ENCODE results near the gene STK38L.

Gene STK38L

GRCh38 chr12:27274706-27275105 lies 30.6 kb downstream of the STK38L start:
- H3K36me3 ChIP-seq (ENCODE audit: control insufficient read depth, insufficient read depth, low read length) = no peaks in the 10 kb centered on the region
- 93 to 97% methylated on average over 1 to 2 of the region's 2 CpGs for WGBS, 2 experiments
- no peaks in the 10 kb centered on the region for H3K9me3 ChIP-seq (ENCODE audit: control insufficient read depth, low read length)
- no peaks in the 10 kb centered on the region for H3K27me3 ChIP-seq (ENCODE audit: control insufficient read depth, insufficient read depth, low read length, poor library complexity, severe bottlenecking)
- H3K4me3 ChIP-seq (ENCODE audit: insufficient read depth, low read depth, low read length) = no peak overlapping the region
- H3K4me1 ChIP-seq (ENCODE audit: control insufficient read depth, insufficient read depth, low read length) = peaks cover 11% of the 10 kb centered on the region
- no peak overlapping the region for H3K27ac ChIP-seq (ENCODE audit: insufficient read depth, low read depth, low read length, poor library complexity, severe bottlenecking)

DNA sequence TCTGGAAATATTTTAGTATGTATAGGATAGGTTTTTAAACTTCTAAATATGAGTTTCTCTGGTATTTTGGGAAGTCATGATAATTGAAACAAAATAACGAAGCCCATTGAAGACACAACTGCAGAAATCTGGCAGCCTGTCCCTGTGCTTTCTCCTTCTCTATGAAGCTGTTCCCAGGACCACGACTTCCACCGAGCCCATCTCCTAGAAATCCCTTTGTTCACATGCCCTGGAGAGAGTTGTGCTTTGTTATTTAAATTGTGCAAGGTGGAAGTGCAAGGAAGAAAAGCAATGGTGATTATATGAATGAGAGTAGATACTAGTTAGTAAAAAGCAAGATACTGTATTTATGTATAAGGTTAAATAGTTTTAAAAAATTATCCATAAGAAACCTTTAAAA lies 32.2 kb downstream of the STK38L start:
- no peak overlapping the region for H3K27ac ChIP-seq (ENCODE audit: insufficient read depth, low read depth, low read length, poor library complexity, severe bottlenecking)
- H3K4me3 ChIP-seq (ENCODE audit: insufficient read depth, low read depth, low read length) = no peak overlapping the region
- H3K27me3 ChIP-seq (ENCODE audit: control insufficient read depth, insufficient read depth, low read length, poor library complexity, severe bottlenecking) = no peaks in the 10 kb centered on the region
- H3K4me1 ChIP-seq (ENCODE audit: control insufficient read depth, insufficient read depth, low read length) = peaks cover 11% of the 10 kb centered on the region
- no peaks in the 10 kb centered on the region for H3K9me3 ChIP-seq (ENCODE audit: control insufficient read depth, low read length)
- WGBS, 2 experiments = 19 to 20% methylated on average over 3 of the region's 3 CpGs
- no peaks in the 10 kb centered on the region for H3K36me3 ChIP-seq (ENCODE audit: control insufficient read depth, insufficient read depth, low read length)

GRCh38 chr12:27277846-27278260 lies 33.8 kb downstream of the STK38L start:
- Histone ChIP-seq H3K36me3 (ENCODE audit: control insufficient read depth, insufficient read depth, low read length) (no peaks in the 10 kb centered on the region), H3K4me1 (ENCODE audit: control insufficient read depth, insufficient read depth, low read length) (peaks cover 11% of the 10 kb centered on the region), H3K9me3 (ENCODE audit: control insufficient read depth, low read length) (no peaks in the 10 kb centered on the region), H3K4me3 (ENCODE audit: insufficient read depth, low read depth, low read length) (no peak overlapping the region), H3K27me3 (ENCODE audit: control insufficient read depth, insufficient read depth, low read length, poor library complexity, severe bottlenecking) (no peaks in the 10 kb centered on the region), H3K27ac (ENCODE audit: insufficient read depth, low read depth, low read length, poor library complexity, severe bottlenecking) (no peak overlapping the region)
- WGBS, 2 experiments = 93 to 94% methylated on average over 1 of the region's 1 CpG

DNA sequence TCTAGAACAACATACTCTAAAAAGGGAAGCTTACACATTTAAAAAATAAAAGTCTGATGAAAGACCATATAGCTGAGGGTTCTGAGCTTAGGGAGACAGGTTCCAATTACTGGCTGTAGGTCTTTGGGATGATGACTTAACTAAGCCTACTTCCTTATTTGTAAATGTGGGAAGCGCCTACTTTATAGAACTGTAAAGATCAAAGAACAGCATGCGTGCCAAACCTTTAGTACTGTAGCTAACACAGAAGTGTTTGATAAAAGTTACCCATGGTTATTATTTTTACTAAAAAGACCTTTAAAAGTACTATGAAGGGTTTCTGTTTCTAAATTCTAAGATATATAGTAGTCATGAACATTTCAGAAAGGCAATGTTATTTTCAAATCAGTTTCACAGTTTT lies 35.7 kb downstream of the STK38L start:
- no peaks in the 10 kb centered on the region for H3K9me3 ChIP-seq (ENCODE audit: control insufficient read depth, low read length)
- WGBS, 2 experiments = 97 to 100% methylated on average over 1 to 2 of the region's 2 CpGs
- no peak overlapping the region for H3K27ac ChIP-seq (ENCODE audit: insufficient read depth, low read depth, low read length, poor library complexity, severe bottlenecking)
- no peaks in the 10 kb centered on the region for H3K36me3 ChIP-seq (ENCODE audit: control insufficient read depth, insufficient read depth, low read length)
- peaks cover 11% of the 10 kb centered on the region for H3K4me1 ChIP-seq (ENCODE audit: control insufficient read depth, insufficient read depth, low read length)
- H3K4me3 ChIP-seq (ENCODE audit: insufficient read depth, low read depth, low read length) = no peak overlapping the region
- no peaks in the 10 kb centered on the region for H3K27me3 ChIP-seq (ENCODE audit: control insufficient read depth, insufficient read depth, low read length, poor library complexity, severe bottlenecking)

GRCh38 chr12:27280412-27280811 lies 36.3 kb downstream of the STK38L start:
- no peaks in the 10 kb centered on the region for H3K36me3 ChIP-seq (ENCODE audit: control insufficient read depth, insufficient read depth, low read length)
- no peaks in the 10 kb centered on the region for H3K27me3 ChIP-seq (ENCODE audit: control insufficient read depth, insufficient read depth, low read length, poor library complexity, severe bottlenecking)
- no peak overlapping the region for H3K4me3 ChIP-seq (ENCODE audit: insufficient read depth, low read depth, low read length)
- peaks cover 11% of the 10 kb centered on the region for H3K4me1 ChIP-seq (ENCODE audit: control insufficient read depth, insufficient read depth, low read length)
- H3K9me3 ChIP-seq (ENCODE audit: control insufficient read depth, low read length) = no peaks in the 10 kb centered on the region
- WGBS, 2 experiments = 91 to 95% methylated on average over 5 of the region's 5 CpGs
- no peak overlapping the region for H3K27ac ChIP-seq (ENCODE audit: insufficient read depth, low read depth, low read length, poor library complexity, severe bottlenecking)

DNA sequence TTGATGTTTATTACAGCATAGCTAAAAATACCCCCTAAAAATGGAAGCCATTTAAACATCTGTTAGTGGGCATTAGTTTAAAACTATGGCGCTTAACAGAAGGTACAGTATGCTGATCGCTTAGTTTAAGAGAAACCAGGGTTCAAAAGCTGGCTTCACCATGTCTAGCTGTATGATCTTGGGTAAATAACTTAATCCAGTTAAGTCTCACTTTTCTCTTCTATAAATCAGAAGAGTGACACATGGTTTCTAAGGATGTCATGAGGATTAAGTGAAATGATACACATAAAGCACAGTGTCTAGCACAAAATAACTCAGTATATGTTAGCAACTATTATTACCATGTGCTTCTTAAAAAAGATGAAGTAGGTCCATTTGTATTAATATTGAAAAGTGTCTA lies 38.7 kb downstream of the STK38L start:
- Histone ChIP-seq H3K9me3 (ENCODE audit: control insufficient read depth, low read length) (no peaks in the 10 kb centered on the region), H3K4me3 (ENCODE audit: insufficient read depth, low read depth, low read length) (no peak overlapping the region), H3K27me3 (ENCODE audit: control insufficient read depth, insufficient read depth, low read length, poor library complexity, severe bottlenecking) (no peaks in the 10 kb centered on the region), H3K4me1 (ENCODE audit: control insufficient read depth, insufficient read depth, low read length) (no peaks in the 10 kb centered on the region), H3K36me3 (ENCODE audit: control insufficient read depth, insufficient read depth, low read length) (no peaks in the 10 kb centered on the region), H3K27ac (ENCODE audit: insufficient read depth, low read depth, low read length, poor library complexity, severe bottlenecking) (no peak overlapping the region)
- WGBS, 2 experiments = 94 to 95% methylated on average over 2 of the region's 2 CpGs

GRCh38 chr12:27284021-27284420 lies 39.9 kb downstream of the STK38L start:
- Histone ChIP-seq H3K27ac (ENCODE audit: insufficient read depth, low read depth, low read length, poor library complexity, severe bottlenecking) (no peak overlapping the region), H3K36me3 (ENCODE audit: control insufficient read depth, insufficient read depth, low read length) (no peaks in the 10 kb centered on the region), H3K27me3 (ENCODE audit: control insufficient read depth, insufficient read depth, low read length, poor library complexity, severe bottlenecking) (no peaks in the 10 kb centered on the region), H3K4me3 (ENCODE audit: insufficient read depth, low read depth, low read length) (no peak overlapping the region), H3K4me1 (ENCODE audit: control insufficient read depth, insufficient read depth, low read length) (no peaks in the 10 kb centered on the region), H3K9me3 (ENCODE audit: control insufficient read depth, low read length) (no peaks in the 10 kb centered on the region)
- WGBS, 2 experiments = 95% methylated on average over 3 of the region's 3 CpGs

DNA sequence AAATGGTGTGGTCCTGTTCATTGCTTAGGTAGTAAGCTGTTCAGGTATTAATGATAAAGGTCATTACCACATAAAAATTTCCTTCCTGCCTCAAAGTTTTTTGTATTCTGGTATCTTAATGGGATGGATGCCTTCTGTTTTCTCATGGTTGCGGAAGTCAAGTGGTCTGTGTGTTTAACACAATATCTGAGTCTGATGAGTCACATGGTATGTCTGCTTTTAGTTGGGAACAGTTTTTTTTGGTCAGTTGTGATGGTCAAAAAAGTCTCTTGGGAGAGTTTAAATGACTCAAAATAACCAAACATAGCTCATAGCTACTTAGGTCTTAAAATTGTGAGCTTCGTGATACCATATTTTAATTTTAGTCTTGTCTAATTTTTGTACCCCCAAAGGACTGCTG lies 40.7 kb downstream of the STK38L start:
- 90 to 94% methylated on average over 1 to 2 of the region's 2 CpGs for WGBS, 2 experiments
- Histone ChIP-seq H3K9me3 (ENCODE audit: control insufficient read depth, low read length) (no peaks in the 10 kb centered on the region), H3K27ac (ENCODE audit: insufficient read depth, low read depth, low read length, poor library complexity, severe bottlenecking) (no peak overlapping the region), H3K27me3 (ENCODE audit: control insufficient read depth, insufficient read depth, low read length, poor library complexity, severe bottlenecking) (no peaks in the 10 kb centered on the region), H3K4me1 (ENCODE audit: control insufficient read depth, insufficient read depth, low read length) (no peaks in the 10 kb centered on the region), H3K4me3 (ENCODE audit: insufficient read depth, low read depth, low read length) (no peak overlapping the region), H3K36me3 (ENCODE audit: control insufficient read depth, insufficient read depth, low read length) (no peaks in the 10 kb centered on the region)

DNA sequence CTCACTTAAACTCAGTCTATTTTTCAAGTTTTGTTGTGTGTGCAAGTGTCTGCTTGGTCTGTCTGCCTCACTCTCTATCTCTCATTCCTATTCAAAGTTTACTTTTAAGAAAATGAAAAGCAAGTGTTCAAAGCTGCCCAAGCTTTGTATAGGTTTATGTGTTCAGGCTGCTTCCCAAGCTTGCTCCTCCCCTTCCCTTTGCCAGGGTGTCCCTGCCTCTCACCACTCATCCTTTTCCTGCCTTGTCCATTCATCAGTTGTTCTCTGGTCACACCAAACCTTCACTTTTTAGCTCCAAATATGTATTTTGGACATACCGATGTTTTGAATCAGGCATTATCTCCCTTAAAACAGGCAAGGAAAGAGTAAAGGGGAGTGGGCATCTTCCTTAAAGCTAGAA lies 41.3 kb downstream of the STK38L start:
- H3K27me3 ChIP-seq (ENCODE audit: control insufficient read depth, insufficient read depth, low read length, poor library complexity, severe bottlenecking) = no peaks in the 10 kb centered on the region
- no peak overlapping the region for H3K27ac ChIP-seq (ENCODE audit: insufficient read depth, low read depth, low read length, poor library complexity, severe bottlenecking)
- no peak overlapping the region for H3K4me3 ChIP-seq (ENCODE audit: insufficient read depth, low read depth, low read length)
- H3K9me3 ChIP-seq (ENCODE audit: control insufficient read depth, low read length) = no peaks in the 10 kb centered on the region
- 94 to 100% methylated on average over 1 of the region's 1 CpG for WGBS, 2 experiments
- H3K36me3 ChIP-seq (ENCODE audit: control insufficient read depth, insufficient read depth, low read length) = no peaks in the 10 kb centered on the region
- no peaks in the 10 kb centered on the region for H3K4me1 ChIP-seq (ENCODE audit: control insufficient read depth, insufficient read depth, low read length)

DNA sequence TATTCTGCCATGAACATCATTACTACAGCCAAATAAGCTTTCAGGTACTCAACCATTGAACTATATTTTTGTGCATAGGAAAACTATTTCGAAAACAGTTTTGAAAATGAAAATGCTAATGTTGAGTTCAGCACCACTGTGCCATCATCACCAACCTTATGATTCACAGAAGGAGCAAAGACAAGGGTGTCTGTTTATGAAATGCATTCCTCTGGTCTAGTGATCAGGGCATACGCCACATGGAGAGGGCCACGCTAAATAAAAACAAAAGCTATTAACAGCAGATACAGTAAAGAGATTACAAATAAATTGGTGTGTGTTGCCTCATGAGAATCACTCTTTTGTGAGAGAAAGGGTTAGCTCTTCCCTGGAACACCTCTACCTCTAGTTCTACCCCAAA lies 45.3 kb downstream of the STK38L start:
- no peaks in the 10 kb centered on the region for H3K9me3 ChIP-seq (ENCODE audit: control insufficient read depth, low read length)
- no peaks in the 10 kb centered on the region for H3K27me3 ChIP-seq (ENCODE audit: control insufficient read depth, insufficient read depth, low read length, poor library complexity, severe bottlenecking)
- 97% methylated on average over 3 of the region's 3 CpGs; no CpG with 5 or more reads in 1 of the 2 experiments for WGBS, 2 experiments
- no peaks in the 10 kb centered on the region for H3K36me3 ChIP-seq (ENCODE audit: control insufficient read depth, insufficient read depth, low read length)
- no peak overlapping the region for H3K27ac ChIP-seq (ENCODE audit: insufficient read depth, low read depth, low read length, poor library complexity, severe bottlenecking)
- H3K4me1 ChIP-seq (ENCODE audit: control insufficient read depth, insufficient read depth, low read length) = no peaks in the 10 kb centered on the region
- no peak overlapping the region for H3K4me3 ChIP-seq (ENCODE audit: insufficient read depth, low read depth, low read length)

DNA sequence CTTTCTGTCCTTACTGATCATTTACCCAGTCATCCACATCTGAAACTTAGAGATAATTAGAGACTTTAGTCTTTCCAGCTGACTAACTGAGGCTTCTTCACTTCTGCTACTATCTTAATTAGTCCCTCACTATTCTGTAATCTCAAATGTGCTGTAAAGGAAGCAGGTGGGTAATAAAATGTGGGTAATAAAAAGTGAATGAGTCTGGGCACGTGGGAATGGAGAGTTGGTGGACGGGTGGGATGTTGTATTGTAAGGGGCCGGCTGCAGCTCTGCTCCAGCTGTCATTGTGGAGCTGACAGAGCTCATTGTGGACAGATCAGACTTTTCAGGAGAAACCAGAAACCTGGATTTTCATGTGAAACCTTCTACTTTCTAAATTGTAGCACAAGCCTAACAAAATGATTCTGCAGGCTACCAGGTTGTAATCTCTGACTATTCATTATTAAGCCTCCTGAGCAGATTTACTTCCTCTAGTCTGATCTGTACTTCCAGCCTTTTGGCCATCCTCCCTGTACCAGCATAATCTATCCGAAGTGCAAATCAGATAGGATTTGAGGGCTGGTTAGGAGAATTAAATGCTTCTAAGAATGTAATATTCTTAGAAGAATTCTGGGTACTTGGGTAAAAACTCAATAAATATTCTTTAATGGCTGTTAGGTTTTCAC lies 46.5 kb downstream of the STK38L start:
- Histone ChIP-seq H3K9me3 (ENCODE audit: control insufficient read depth, low read length) (no peaks in the 10 kb centered on the region), H3K36me3 (ENCODE audit: control insufficient read depth, insufficient read depth, low read length) (no peaks in the 10 kb centered on the region), H3K4me1 (ENCODE audit: control insufficient read depth, insufficient read depth, low read length) (no peaks in the 10 kb centered on the region), H3K27ac (ENCODE audit: insufficient read depth, low read depth, low read length, poor library complexity, severe bottlenecking) (no peak overlapping the region), H3K27me3 (ENCODE audit: control insufficient read depth, insufficient read depth, low read length, poor library complexity, severe bottlenecking) (no peaks in the 10 kb centered on the region), H3K4me3 (ENCODE audit: insufficient read depth, low read depth, low read length) (no peak overlapping the region)
- 47 to 70% methylated on average over 3 to 4 of the region's 4 CpGs for WGBS, 2 experiments

Measured in ectodermal cell (in vitro differentiated cells).